ENCODE results near the gene DCAF17.

Gene DCAF17

DNA sequence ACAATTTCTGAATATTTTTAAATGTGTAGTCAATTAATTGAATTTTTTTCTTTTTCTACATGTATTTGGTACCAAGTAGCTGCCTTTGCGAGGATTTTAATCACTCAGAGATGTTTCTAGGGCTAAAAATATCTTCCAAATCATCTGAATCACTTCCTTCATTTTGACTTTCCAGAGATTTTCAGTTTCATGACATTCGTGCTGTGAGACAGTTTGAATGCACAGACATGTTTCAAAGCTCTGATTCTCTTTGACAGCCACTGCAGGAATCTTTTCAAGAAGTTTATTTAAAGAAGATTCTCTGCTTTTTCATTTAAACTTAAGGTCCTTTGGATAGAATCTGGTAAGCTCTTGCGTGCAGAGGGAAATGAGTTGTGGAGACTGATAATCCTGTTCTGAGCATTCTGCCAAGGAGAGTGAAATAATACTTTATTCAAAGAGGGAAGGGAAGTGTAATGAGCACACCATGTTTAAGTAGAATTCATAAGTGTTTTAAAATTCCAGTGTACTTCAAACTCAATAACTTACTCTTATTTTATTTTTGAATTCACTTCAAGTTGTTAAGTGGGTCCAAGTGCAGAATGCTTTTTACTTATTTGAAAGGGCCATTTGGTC, 97.9 kb downstream of the DCAF17 start:
- TF ChIP-seq, protein P1, sequence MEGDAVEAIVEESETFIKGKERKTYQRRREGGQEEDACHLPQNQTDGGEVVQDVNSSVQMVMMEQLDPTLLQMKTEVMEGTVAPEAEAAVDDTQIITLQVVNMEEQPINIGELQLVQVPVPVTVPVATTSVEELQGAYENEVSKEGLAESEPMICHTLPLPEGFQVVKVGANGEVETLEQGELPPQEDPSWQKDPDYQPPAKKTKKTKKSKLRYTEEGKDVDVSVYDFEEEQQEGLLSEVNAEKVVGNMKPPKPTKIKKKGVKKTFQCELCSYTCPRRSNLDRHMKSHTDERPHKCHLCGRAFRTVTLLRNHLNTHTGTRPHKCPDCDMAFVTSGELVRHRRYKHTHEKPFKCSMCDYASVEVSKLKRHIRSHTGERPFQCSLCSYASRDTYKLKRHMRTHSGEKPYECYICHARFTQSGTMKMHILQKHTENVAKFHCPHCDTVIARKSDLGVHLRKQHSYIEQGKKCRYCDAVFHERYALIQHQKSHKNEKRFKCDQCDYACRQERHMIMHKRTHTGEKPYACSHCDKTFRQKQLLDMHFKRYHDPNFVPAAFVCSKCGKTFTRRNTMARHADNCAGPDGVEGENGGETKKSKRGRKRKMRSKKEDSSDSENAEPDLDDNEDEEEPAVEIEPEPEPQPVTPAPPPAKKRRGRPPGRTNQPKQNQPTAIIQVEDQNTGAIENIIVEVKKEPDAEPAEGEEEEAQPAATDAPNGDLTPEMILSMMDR (IDR thresholded peaks at IDR 0.05): no peak

DNA sequence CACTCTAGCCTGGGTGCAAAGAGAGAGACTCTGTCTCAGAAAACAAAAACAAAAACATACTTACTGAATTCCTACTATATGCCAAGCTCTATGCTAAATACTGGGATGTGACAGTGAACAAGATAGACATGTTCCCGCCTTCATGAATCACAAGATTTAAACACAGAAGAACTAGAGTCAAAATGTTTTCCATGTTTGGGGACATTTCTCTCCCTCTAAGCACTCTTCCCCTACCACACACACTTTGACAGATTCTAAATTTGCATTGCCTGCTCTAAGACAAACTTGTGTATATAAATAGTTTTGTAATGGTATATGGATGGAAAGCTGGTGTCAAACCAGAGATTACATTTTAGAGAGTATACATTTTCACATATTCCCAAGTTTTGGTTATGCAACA, 99.3 kb downstream of the DCAF17 start:
- TF ChIP-seq, protein P1 (IDR thresholded peaks at IDR 0.05): no peak

Measured in LNCAP (cell line).